Karpas-422 (cell line): ENCODE results near the gene CACNB2. TPM values are rescaled to one million over a fixed set of nuclear protein-coding genes. Genes with fewer than 3 reads are reported as not detected.

Source experiments
- DNase-seq: peaks from one replicate; pipeline ENCODE4 v3.0.0-alpha.2; 2015
- H2AFZ ChIP-seq: fragments of 200-600 bp; sonication (generic); 2 replicates; pipeline ENCODE4 v1.6.1; 2014; ENCODE audit warnings: antibody characterized with exemption, low read length, mixed read lengths
- H3K27ac ChIP-seq: fragments of 200-600 bp; sonication (generic); 2 replicates; pipeline ENCODE4 v1.5.1; 2014; ENCODE audit warnings: mild to moderate bottlenecking, low read length, moderate library complexity
- H3K27me3 ChIP-seq: fragments of 200-600 bp; sonication (generic); 2 replicates; pipeline ENCODE4 v1.6.1; 2014; ENCODE audit warnings: low read length, mixed read lengths
- H3K36me3 ChIP-seq: fragments of 200-600 bp; sonication (generic); 2 replicates; pipeline ENCODE4 v1.6.1; 2014; ENCODE audit warnings: low read length, mixed read lengths; ENCODE audit not compliant: insufficient read depth
- H3K4me1 ChIP-seq: fragments of 200-600 bp; sonication (generic); 2 replicates; pipeline ENCODE4 v1.6.1; 2014; ENCODE audit warnings: mild to moderate bottlenecking, low read length, mixed read lengths
- H3K4me2 ChIP-seq: fragments of 200-600 bp; sonication (generic); 2 replicates; pipeline ENCODE4 v1.6.1; 2014; ENCODE audit warnings: low read length, low read depth, mild to moderate bottlenecking; ENCODE audit not compliant: poor library complexity, severe bottlenecking
- H3K4me3 ChIP-seq: fragments of 200-600 bp; sonication (generic); 2 replicates; pipeline ENCODE4 v1.5.1; 2014; ENCODE audit warnings: mild to moderate bottlenecking, antibody characterized with exemption, low read length, mixed read lengths
- H3K79me2 ChIP-seq: fragments of 200-600 bp; sonication (generic); 2 replicates; pipeline ENCODE4 v1.6.1; 2014; ENCODE audit warnings: mild to moderate bottlenecking, low read length, mixed read lengths
- H3K9ac ChIP-seq: fragments of 200-600 bp; sonication (generic); 2 replicates; pipeline ENCODE4 v1.6.0; 2014; ENCODE audit warnings: low read length
- H3K9me2 ChIP-seq: fragments of 200-600 bp; sonication (generic), shearing (Covaris generic); replicated peaks from 2 replicates; pipeline ENCODE4 v1.6.0; 2014; ENCODE audit warnings: mild to moderate bottlenecking, low read length, moderate library complexity; ENCODE audit not compliant: insufficient read depth
- H3K9me3 ChIP-seq: fragments of 300-700, 200-600 bp; sonication (generic); 2 replicates; pipeline ENCODE4 v1.6.1; 2014; ENCODE audit warnings: low read length, mixed read lengths
- H4K20me1 ChIP-seq: fragments of 200-600 bp; sonication (generic); 2 replicates; pipeline ENCODE4 v1.6.1; 2014; ENCODE audit warnings: mild to moderate bottlenecking, antibody characterized with exemption, low read length, low read depth; ENCODE audit not compliant: insufficient read depth
- total RNA-seq: library from RNA; depleted of rRNA; stranded (reverse); fragments of >200 nt; shearing (Covaris generic); gene quantifications from 2 replicates; pipeline ENCODE4 v1.2.3, GENCODE V29; 2014; ENCODE audit warnings: low replicate concordance

Gene CACNB2
- total RNA-seq, 1 experiment from 2014 or later: not detected

- no peaks in the 10 kb centered on the region for H3K79me2 ChIP-seq
- no peak overlapping the region for H3K4me3 ChIP-seq
- H2AFZ ChIP-seq: no peak overlapping the region
- no peak for DNase-seq
- no peaks in the 10 kb centered on the region for H3K4me1 ChIP-seq
- no peak overlapping the region for H3K9ac ChIP-seq
- no peaks in the 10 kb centered on the region for H4K20me1 ChIP-seq
- no peak overlapping the region for H3K4me2 ChIP-seq
- H3K36me3 ChIP-seq: no peaks in the 10 kb centered on the region
- no peak overlapping the region for H3K27ac ChIP-seq
- no peaks in the 10 kb centered on the region for H3K9me3 ChIP-seq
- H3K9me2 ChIP-seq: no peaks in the 10 kb centered on the region
- no peaks in the 10 kb centered on the region for H3K27me3 ChIP-seq
Measured at GRCh38 chr10:18369859-18370473, 229.7 kb downstream of the CACNB2 start.

GRCh38 chr10:18376650-18377049, 236.4 kb downstream of the CACNB2 start:
- Histone ChIP-seq H3K27ac (no peak overlapping the region), H3K9ac (no peak overlapping the region), H3K9me3 (no peaks in the 10 kb centered on the region), H2AFZ (no peak overlapping the region), H3K4me3 (no peak overlapping the region), H4K20me1 (no peaks in the 10 kb centered on the region), H3K4me2 (no peak overlapping the region), H3K27me3 (no peaks in the 10 kb centered on the region), H3K9me2 (no peaks in the 10 kb centered on the region), H3K36me3 (no peaks in the 10 kb centered on the region), H3K79me2 (no peaks in the 10 kb centered on the region), H3K4me1 (no peaks in the 10 kb centered on the region)
- no peak for DNase-seq

GRCh38 chr10:18377898-18378297, 237.7 kb downstream of the CACNB2 start:
- H3K9ac ChIP-seq: no peak overlapping the region
- H3K36me3 ChIP-seq: no peaks in the 10 kb centered on the region

GRCh38 chr10:18378766-18379165, 238.5 kb downstream of the CACNB2 start:
- DNase-seq: no peak
- H3K4me3 ChIP-seq: no peak overlapping the region
- H3K4me1 ChIP-seq: no peaks in the 10 kb centered on the region
- no peaks in the 10 kb centered on the region for H3K9me3 ChIP-seq
- no peak overlapping the region for H3K27ac ChIP-seq
- no peak overlapping the region for H2AFZ ChIP-seq
- no peaks in the 10 kb centered on the region for H3K79me2 ChIP-seq
- no peaks in the 10 kb centered on the region for H3K9me2 ChIP-seq
- H3K36me3 ChIP-seq: no peaks in the 10 kb centered on the region
- H4K20me1 ChIP-seq: no peaks in the 10 kb centered on the region
- H3K9ac ChIP-seq: no peak overlapping the region
- no peak overlapping the region for H3K4me2 ChIP-seq
- H3K27me3 ChIP-seq: no peaks in the 10 kb centered on the region

More at GRCh38 chr10:18377898-18378297, 237.7 kb downstream of the CACNB2 start:
- Histone ChIP-seq H3K4me1 (no peaks in the 10 kb centered on the region), H4K20me1 (no peaks in the 10 kb centered on the region), H3K27ac (no peak overlapping the region), H3K9me3 (no peaks in the 10 kb centered on the region), H3K79me2 (no peaks in the 10 kb centered on the region), H3K4me3 (no peak overlapping the region), H3K27me3 (no peaks in the 10 kb centered on the region), H3K4me2 (no peak overlapping the region), H2AFZ (no peak overlapping the region), H3K9me2 (no peaks in the 10 kb centered on the region)
- DNase-seq: no peak

GRCh38 chr10:18381679-18382078, 241.5 kb downstream of the CACNB2 start:
- Histone ChIP-seq H3K9me2 (no peaks in the 10 kb centered on the region), H3K4me1 (no peaks in the 10 kb centered on the region), H3K9me3 (no peaks in the 10 kb centered on the region), H4K20me1 (no peaks in the 10 kb centered on the region), H2AFZ (no peak overlapping the region), H3K4me2 (no peak overlapping the region), H3K9ac (no peak overlapping the region), H3K4me3 (no peak overlapping the region), H3K27ac (no peak overlapping the region), H3K79me2 (no peaks in the 10 kb centered on the region), H3K36me3 (no peaks in the 10 kb centered on the region), H3K27me3 (no peaks in the 10 kb centered on the region)
- no peak for DNase-seq

GRCh38 chr10:18397906-18398305, 257.7 kb downstream of the CACNB2 start:
- no peaks in the 10 kb centered on the region for H3K27me3 ChIP-seq
- H3K79me2 ChIP-seq: no peaks in the 10 kb centered on the region
- no peak overlapping the region for H3K9ac ChIP-seq
- no peaks in the 10 kb centered on the region for H3K36me3 ChIP-seq
- no peak overlapping the region for H3K27ac ChIP-seq
- H3K9me2 ChIP-seq: no peaks in the 10 kb centered on the region
- no peak overlapping the region for H3K4me3 ChIP-seq
- no peak overlapping the region for H2AFZ ChIP-seq
- no peaks in the 10 kb centered on the region for H4K20me1 ChIP-seq
- no peaks in the 10 kb centered on the region for H3K4me1 ChIP-seq
- DNase-seq: no peak
- H3K9me3 ChIP-seq: no peaks in the 10 kb centered on the region
- no peak overlapping the region for H3K4me2 ChIP-seq

- Histone ChIP-seq H4K20me1 (no peaks in the 10 kb centered on the region), H3K9ac (no peak overlapping the region)
- DNase-seq: no peak
Measured at GRCh38 chr10:18399158-18399557, 258.9 kb downstream of the CACNB2 start.

GRCh38 chr10:18400201-18400905, 260.1 kb downstream of the CACNB2 start:
- Histone ChIP-seq H3K4me3 (no peak overlapping the region), H4K20me1 (no peaks in the 10 kb centered on the region), H3K9ac (no peak overlapping the region), H3K27ac (no peak overlapping the region), H3K79me2 (no peaks in the 10 kb centered on the region), H3K36me3 (no peaks in the 10 kb centered on the region), H3K9me2 (no peaks in the 10 kb centered on the region), H3K9me3 (no peaks in the 10 kb centered on the region), H3K27me3 (no peaks in the 10 kb centered on the region), H3K4me2 (no peak overlapping the region), H3K4me1 (no peaks in the 10 kb centered on the region), H2AFZ (no peak overlapping the region)
- DNase-seq: no peak

More at GRCh38 chr10:18399158-18399557, 258.9 kb downstream of the CACNB2 start:
- no peaks in the 10 kb centered on the region for H3K36me3 ChIP-seq
- no peak overlapping the region for H3K27ac ChIP-seq
- no peaks in the 10 kb centered on the region for H3K9me3 ChIP-seq
- H3K79me2 ChIP-seq: no peaks in the 10 kb centered on the region
- no peaks in the 10 kb centered on the region for H3K9me2 ChIP-seq
- H3K4me2 ChIP-seq: no peak overlapping the region
- no peaks in the 10 kb centered on the region for H3K27me3 ChIP-seq
- H3K4me3 ChIP-seq: no peak overlapping the region
- H2AFZ ChIP-seq: no peak overlapping the region
- H3K4me1 ChIP-seq: no peaks in the 10 kb centered on the region
